ENCODE results near the gene TMEM132C. TPM values are rescaled to one million over a fixed set of nuclear protein-coding genes. Genes with fewer than 3 reads are reported as not detected.

The TMEM132C gene
- total and polyA plus RNA-seq, 2 of the 8 experiments (the other 6 are each of a cell fraction or from before 2014, with no cell fraction given) = 0.23 to 0.76 TPM

DNA sequence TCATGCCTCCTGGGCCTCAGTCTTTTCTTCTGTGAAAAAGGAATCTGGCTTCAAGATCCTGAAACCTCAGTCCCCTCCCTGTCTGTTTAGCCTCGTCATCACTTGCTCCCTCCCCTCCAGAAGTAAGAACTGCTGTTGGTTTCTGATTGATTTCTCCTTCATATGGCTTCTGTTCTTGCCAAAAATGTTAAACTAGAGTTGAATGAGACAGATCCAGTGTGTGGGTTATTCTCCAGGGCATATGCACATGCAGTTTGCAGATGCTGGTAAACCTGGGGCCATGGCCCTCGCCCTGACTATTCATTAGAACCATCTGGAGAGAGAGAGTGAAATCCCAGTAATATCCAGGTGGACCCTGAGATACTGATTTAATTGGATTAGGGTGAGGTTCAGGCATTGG is 175.1 kb downstream of the TMEM132C start:
- Histone ChIP-seq H3K4me1 (replicated peaks in 1 of 4; ENCODE audit: control insufficient read depth in 3 of 4, insufficient read depth in 4 of 4, low read length in 3 of 4) (peaks cover 1 to 8% (median 6%) of the 10 kb centered on the region in 4 experiments; a peak in 3 of 7 replicates), H2BK12ac (ENCODE audit: low read depth, low read length) (no peak overlapping the region), H3K27me3 (replicated peaks in 1 of 4; ENCODE audit: control insufficient read depth in 3 of 4, extremely low read depth in 1 of 4, insufficient read depth in 3 of 4, low read length in 3 of 4) (no peaks in the 10 kb centered on the region; a peak in 1 of 7 replicates), H4K8ac (ENCODE audit: extremely low read depth, insufficient read depth, low read length) (no peak overlapping the region), H4K20me1 (replicated peaks in 1 of 2; ENCODE audit: control insufficient read depth in 1 of 2, insufficient read depth in 2 of 2, low read length in 2 of 2) (no peaks in the 10 kb centered on the region), H2BK20ac (ENCODE audit: low read length) (no peak overlapping the region), H2AK5ac (ENCODE audit: low read depth, low read length) (no peak overlapping the region), H3K36me3 (ENCODE audit: control insufficient read depth in 2 of 4, insufficient read depth in 4 of 4, low read length in 3 of 4) (no peaks in the 10 kb centered on the region), H3K4me3 (ENCODE audit: extremely low read depth in 1 of 4, insufficient read depth in 2 of 4, low read depth in 3 of 4, low read length in 4 of 4) (no peak overlapping the region), H3K4me2 (ENCODE audit: insufficient read depth in 1 of 2, low read depth in 2 of 2, low read length in 2 of 2) (no peak overlapping the region), H3K79me2 (ENCODE audit: control insufficient read depth in 1 of 2, insufficient read depth in 2 of 2, low read length in 2 of 2) (no peaks in the 10 kb centered on the region), H3K14ac (ENCODE audit: insufficient read length) (no peak overlapping the region), H3K79me1 (ENCODE audit: low read depth, low read length) (no peaks in the 10 kb centered on the region), H3K23me2 (ENCODE audit: low read depth, low read length) (no peaks in the 10 kb centered on the region), H3K9me3 (ENCODE audit: insufficient read depth in 2 of 2, low read depth in 1 of 2, low read length in 1 of 2) (no peaks in the 10 kb centered on the region), H4K91ac (replicated peaks; ENCODE audit: insufficient read length, low read length) (no peak overlapping the region), H3K23ac (ENCODE audit: insufficient read length) (no peak overlapping the region), H2BK5ac (ENCODE audit: low read depth, low read length) (no peak overlapping the region), H3K9ac (replicated peaks in 1 of 4; ENCODE audit: extremely low read depth in 1 of 4, low read depth in 3 of 4, low read length in 3 of 4) (no peak overlapping the region), H3K56ac (replicated peaks; ENCODE audit: insufficient read length, low read depth, low read length) (no peak overlapping the region), H2BK15ac (ENCODE audit: low read length) (no peak overlapping the region), H2BK120ac (replicated peaks; ENCODE audit: low read depth, low read length) (no peak overlapping the region), H4K5ac (ENCODE audit: insufficient read length, low read depth, low read length) (no peak overlapping the region), H3K18ac (ENCODE audit: extremely low read depth, low read length) (no peak overlapping the region), H3K27ac (ENCODE audit: low read depth, low read length) (no peak overlapping the region), H2AFZ (ENCODE audit: low read length) (no peak overlapping the region), H3K4ac (replicated peaks; ENCODE audit: insufficient read length, low read depth, low read length) (no peak overlapping the region)
- no peak for TF ChIP-seq CHD1 (IDR thresholded peaks at IDR 0.05; ENCODE audit: low read depth, low read length)
- WGBS, 2 experiments (ENCODE audit: extremely low coverage in 1 of 2, insufficient coverage in 1 of 2, insufficient read length in 1 of 2, insufficient replicate concordance in 2 of 2, low coverage in 1 of 2, low lambda C conversion rate in 2 of 2, missing lambda C conversion rate in 1 of 2) = 64% methylated on average over 2 of the region's 2 CpGs; no CpG with 5 or more reads in 1 of the 2 experiments
- CTCF ChIA-PET (ENCODE audit: partially characterized antibody) = interaction anchor here (1.2 kb wide), 1 partner anchor 13 kb away, joined by 3 read pairs; no protein-coding TSS in a partner anchor
- FAIRE-seq (no peak), DNase-seq (ENCODE audit: low read depth in 1 of 2, low spot score in 2 of 2) (no peak)
- POLR2A ChIA-PET (ENCODE audit: partially characterized antibody) = no interaction called here
